A673 (cell line): ENCODE data around the gene DPEP2.

Source experiments
- EZH2 ChIP-seq: fragments of 200-600 bp; sonication (generic); IDR thresholded peaks from 2 replicates; pipeline ENCODE4 v1.6.1; 2017; ENCODE audit warnings: borderline replicate concordance, low read depth, mild to moderate bottlenecking, mixed read lengths, antibody characterized with exemption, low read length; ENCODE audit not compliant: poor library complexity, severe bottlenecking
- TF ChIP-seq, protein P1 (sequence below): fragments of 300-800, 200-600 bp; sonication (generic); conservative IDR thresholded peaks from 2 replicates; pipeline ENCODE4 v1.5.1; 2017; ENCODE audit warnings: low read depth, mild to moderate bottlenecking, antibody characterized with exemption, low read length, moderate library complexity, mixed read lengths

DNA sequence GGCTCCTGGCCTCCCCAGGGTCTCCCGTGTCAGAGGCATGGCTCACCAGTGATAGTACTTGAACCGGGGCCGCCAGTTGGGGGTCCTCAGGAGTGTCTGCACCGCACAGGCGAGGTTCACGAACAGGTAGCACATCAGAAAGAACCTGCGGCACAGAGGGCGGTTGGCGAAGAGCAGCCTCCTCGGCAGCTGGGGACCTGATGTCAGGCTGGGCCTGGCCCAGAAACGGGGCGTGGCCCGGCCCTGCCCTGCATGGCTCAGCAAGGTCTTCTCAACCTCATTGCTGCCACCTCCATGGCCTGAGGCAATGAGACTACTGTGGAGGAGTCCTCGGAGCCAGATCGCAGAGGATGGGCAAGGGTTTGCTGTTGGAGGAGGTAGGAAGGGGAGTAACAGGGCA lies 51.3 kb downstream of the DPEP2 start:
- TF ChIP-seq, protein P1, sequence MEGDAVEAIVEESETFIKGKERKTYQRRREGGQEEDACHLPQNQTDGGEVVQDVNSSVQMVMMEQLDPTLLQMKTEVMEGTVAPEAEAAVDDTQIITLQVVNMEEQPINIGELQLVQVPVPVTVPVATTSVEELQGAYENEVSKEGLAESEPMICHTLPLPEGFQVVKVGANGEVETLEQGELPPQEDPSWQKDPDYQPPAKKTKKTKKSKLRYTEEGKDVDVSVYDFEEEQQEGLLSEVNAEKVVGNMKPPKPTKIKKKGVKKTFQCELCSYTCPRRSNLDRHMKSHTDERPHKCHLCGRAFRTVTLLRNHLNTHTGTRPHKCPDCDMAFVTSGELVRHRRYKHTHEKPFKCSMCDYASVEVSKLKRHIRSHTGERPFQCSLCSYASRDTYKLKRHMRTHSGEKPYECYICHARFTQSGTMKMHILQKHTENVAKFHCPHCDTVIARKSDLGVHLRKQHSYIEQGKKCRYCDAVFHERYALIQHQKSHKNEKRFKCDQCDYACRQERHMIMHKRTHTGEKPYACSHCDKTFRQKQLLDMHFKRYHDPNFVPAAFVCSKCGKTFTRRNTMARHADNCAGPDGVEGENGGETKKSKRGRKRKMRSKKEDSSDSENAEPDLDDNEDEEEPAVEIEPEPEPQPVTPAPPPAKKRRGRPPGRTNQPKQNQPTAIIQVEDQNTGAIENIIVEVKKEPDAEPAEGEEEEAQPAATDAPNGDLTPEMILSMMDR = no peak
- no peak for TF ChIP-seq EZH2
